ENCODE measurements around the gene NCK2. TPM values are rescaled to one million over a fixed set of nuclear protein-coding genes. Genes with fewer than 3 reads are reported as not detected.

NCK2 gene
- total and polyA plus RNA-seq, 2 of the 4 experiments (the other 2 are of a cell fraction): 15.8 to 22.2 TPM

DNA sequence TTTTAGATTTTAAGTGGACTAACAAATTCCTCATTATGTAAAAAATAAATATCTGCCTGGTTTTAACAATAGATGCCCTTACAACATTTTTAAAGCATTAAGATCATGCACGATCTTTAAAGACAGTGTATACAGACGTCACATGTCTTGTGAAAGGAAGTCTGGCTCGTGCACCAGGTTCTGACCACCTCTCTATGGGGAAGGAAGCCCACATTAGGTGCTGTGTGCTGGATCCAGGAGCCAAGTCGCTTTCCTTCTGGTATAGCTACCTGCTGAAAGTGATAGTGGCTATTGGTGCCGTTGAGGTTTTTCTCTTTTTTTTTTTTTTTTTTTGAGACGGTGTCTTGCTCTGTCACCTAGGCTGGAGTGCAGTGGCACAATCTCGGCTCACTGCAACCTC, 116.5 kb downstream of the NCK2 start:
- Histone ChIP-seq H3K14ac (replicated peaks; ENCODE audit: low read depth, low read length) (no peak overlapping the region), H3K36me3 (ENCODE audit: control insufficient read depth, insufficient read depth, low read length) (no peaks in the 10 kb centered on the region), H3K27me3 (ENCODE audit: control insufficient read depth, insufficient read depth, low read length) (no peaks in the 10 kb centered on the region), H2BK5ac (ENCODE audit: low read depth, low read length, poor library complexity, severe bottlenecking) (no peak overlapping the region), H3K9ac (ENCODE audit: low read depth, low read length) (no peak overlapping the region), H3K4me1 (ENCODE audit: control insufficient read depth, insufficient read depth, low read length) (peaks cover 3% of the 10 kb centered on the region), H3K23ac (ENCODE audit: low read depth, low read length) (no peak overlapping the region), H2BK15ac (ENCODE audit: low read depth, low read length) (no peak overlapping the region), H3K4ac (ENCODE audit: low read depth, low read length) (no peak overlapping the region), H4K8ac (ENCODE audit: low read depth in 2 of 2, low read length in 2 of 2) (no peak overlapping the region), H4K20me1 (ENCODE audit: insufficient read depth, low read length) (peaks cover 11% of the 10 kb centered on the region), H2BK120ac (ENCODE audit: low read depth, low read length) (no peak overlapping the region), H3K9me1 (ENCODE audit: insufficient read depth, low read length) (peaks cover 11% of the 10 kb centered on the region), H2BK20ac (ENCODE audit: low read depth, low read length) (no peak overlapping the region), H3K18ac (ENCODE audit: low read depth, low read length) (no peak overlapping the region), H3K4me3 (ENCODE audit: insufficient read depth, low read depth, low read length) (no peak overlapping the region), H3K56ac (ENCODE audit: extremely low read depth, insufficient read depth, low read length) (no peak overlapping the region), H4K91ac (ENCODE audit: insufficient read depth, low read depth, low read length) (no peak overlapping the region), H2AFZ (replicated peaks; ENCODE audit: low read length, poor library complexity) (no peak overlapping the region), H2AK5ac (ENCODE audit: low read depth, low read length) (no peak overlapping the region), H2AK9ac (replicated peaks; ENCODE audit: low read depth, low read length, poor library complexity) (no peak overlapping the region), H3K4me2 (ENCODE audit: low read depth, low read length) (no peak overlapping the region), H4K5ac (ENCODE audit: low read depth, low read length) (no peak overlapping the region), H3K9me3 (ENCODE audit: control insufficient read depth, insufficient read depth, low read length) (no peaks in the 10 kb centered on the region), H3K79me1 (ENCODE audit: low read depth in 1 of 2, low read length in 2 of 2) (peaks cover 32 to 41% of the 10 kb centered on the region in 2 experiments), H3K27ac (ENCODE audit: insufficient read depth, low read length) (no peak overlapping the region)
- dilution Hi-C loops (cut with HindIII; ENCODE audit: low sequenced_read_pairs, unreplicated experiment): no loop called here
- intact Hi-C loops (cut with micrococcal nuclease): no loop called here
- no TSS peak for BruUV-seq (replicated peaks)
- in situ Hi-C loops (cut with MboI; ENCODE audit: low sequenced_read_pairs): no loop called here
- no CpG with 5 or more reads among the region's 7 CpGs for WGBS, 2 experiments (ENCODE audit: extremely low coverage in 2 of 2, insufficient read length in 1 of 2)
- DNase-seq: no peak
- ChIA-PET POLR2A (ENCODE audit: unreplicated experiment) (no interaction called here), CTCF (no interaction called here)
- no peak for ATAC-seq (ENCODE audit: low read depth)
- no peak for TF ChIP-seq POLR2A (IDR thresholded peaks at IDR 0.05; ENCODE audit: low read depth, low read length)
- TF ChIP-seq FOS (IDR thresholded peaks at IDR 0.05; ENCODE audit: low read depth, low read length): no peak
- no peak for TF ChIP-seq RFX5 (IDR thresholded peaks at IDR 0.05; ENCODE audit: low read depth, low read length)
- no peak for TF ChIP-seq RCOR1 (IDR thresholded peaks at IDR 0.05; ENCODE audit: insufficient replicate concordance, low read length)

Measured in IMR-90 (cell line).